IPS-18c (cell line): Measurements from ENCODE around the gene TLE4.

Experiments used
- H3K4me3 ChIP-seq: 2 replicates; pipeline ENCODE4 v1.7.0; 2013; ENCODE audit warnings: low read depth, mild to moderate bottlenecking, low read length, moderate library complexity; ENCODE audit not compliant: insufficient read depth
- H3K9me3 ChIP-seq: one replicate; pipeline ENCODE4 v1.6.1; 2013; ENCODE audit warnings: mild to moderate bottlenecking, low read length, moderate library complexity; ENCODE audit not compliant: control insufficient read depth, insufficient read depth

The TLE4 gene

DNA sequence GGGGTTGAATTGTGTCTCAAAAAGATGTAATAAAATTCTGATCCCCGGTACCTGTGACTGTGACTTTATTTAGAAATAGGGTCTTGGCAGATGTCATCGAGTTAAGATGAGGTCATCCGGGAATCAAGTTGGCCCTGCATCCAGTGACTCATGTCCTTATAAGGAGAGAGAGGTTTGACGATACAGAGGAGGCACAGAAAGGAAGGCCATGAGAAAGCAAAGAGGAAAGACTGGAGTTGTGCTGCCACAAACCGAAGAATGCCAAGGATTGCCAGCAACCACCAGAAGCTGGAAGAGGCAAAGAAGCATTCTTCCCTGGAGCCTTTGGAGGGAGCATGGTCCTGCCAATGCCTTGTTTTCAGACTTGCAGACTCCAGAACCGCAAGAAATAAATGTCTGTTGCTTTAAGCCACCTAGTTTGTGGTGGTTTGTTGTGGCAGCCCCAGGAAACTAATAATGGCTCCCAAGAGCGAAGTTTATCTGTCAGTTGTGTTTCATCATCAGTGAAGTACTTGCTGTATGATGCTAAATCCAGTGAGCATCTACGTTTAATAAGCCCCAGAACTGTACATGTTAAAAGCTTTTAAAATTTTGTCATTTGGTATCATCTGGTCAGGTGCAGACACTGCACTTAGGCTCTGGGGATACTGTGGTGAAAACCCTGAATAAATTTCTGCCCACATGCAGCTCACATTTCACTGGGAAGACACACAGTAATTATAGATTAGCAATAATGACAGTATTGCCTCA lies 114.8 kb downstream of the TLE4 start:
- no peaks in the 10 kb centered on the region for H3K9me3 ChIP-seq
- H3K4me3 ChIP-seq: no peak overlapping the region

DNA sequence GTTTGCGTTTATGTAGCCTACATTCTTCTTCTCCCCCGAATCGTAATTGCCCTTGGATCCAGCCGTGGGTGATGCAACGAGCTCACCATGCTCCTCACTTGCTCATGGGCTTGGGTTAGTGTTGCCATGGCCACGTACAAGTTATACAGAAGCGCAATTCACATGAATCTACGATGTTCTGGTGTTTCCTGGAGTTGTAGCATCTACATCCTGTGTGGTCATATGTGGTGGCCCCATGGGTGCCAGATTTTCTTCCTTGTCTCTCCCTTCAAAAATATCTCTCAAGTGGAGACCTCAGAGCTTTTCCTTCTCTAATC lies 115.3 kb downstream of the TLE4 start:
- no peak overlapping the region for H3K4me3 ChIP-seq
- H3K9me3 ChIP-seq: no peaks in the 10 kb centered on the region

DNA sequence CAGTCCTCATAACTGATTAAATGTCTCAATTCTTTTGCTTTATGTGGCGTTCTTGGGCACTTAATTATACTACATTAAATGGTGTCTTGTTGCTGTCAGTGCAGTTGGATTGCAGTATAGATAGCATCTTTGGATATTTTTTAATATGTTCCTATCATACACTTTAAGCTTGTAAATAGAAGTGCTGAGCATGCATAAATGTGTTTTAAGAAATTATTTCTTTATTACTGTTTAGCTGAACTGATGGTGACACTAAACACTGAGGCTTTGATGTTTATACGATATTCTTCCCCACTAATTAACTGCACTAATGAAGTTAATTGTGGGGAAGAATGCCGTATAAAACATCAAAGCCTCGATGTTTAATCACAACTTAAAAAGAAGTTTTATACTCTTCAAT lies 116.6 kb downstream of the TLE4 start:
- Histone ChIP-seq H3K4me3 (no peak overlapping the region), H3K9me3 (no peaks in the 10 kb centered on the region)

DNA sequence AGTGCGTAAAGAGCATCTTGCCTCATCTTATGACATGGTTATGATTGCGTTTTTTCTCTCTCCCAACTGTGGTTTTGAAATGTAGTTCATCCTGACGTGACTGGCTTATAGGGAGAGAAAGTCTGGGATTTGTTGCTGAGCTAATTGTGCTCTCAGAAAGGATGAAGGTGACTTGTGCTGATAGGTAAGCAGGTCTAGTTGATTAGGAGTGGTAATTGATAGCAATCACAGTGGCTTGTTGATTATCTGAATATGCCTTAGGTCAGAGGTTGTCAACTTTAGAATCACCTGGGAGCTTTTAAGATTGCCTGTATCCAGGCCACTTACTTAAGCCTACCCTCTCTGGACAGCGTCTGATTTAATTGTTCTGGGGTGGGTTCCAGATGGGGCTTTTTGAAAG lies 117.8 kb downstream of the TLE4 start:
- H3K4me3 ChIP-seq: no peak overlapping the region
- H3K9me3 ChIP-seq: no peaks in the 10 kb centered on the region

DNA sequence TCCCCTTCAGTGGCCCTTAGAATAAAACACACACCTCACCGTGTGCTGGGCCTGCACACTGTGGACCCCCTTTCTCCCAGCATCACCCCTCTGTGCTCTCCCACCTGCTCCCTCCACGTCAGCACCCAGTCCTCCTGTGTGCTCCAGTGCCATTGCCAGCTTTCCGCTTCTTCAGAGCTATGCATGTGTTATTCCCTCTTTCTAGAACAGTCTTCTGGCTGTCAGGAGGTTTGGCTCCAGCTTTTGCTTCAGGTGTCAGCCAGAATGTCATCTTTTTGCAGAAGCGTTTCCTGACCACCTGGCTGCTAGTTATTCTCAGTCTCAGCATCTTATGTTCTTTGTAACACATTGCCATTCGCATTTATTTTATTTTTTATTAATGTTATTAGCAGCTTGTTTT lies 119.7 kb downstream of the TLE4 start:
- H3K9me3 ChIP-seq: no peaks in the 10 kb centered on the region
- H3K4me3 ChIP-seq: no peak overlapping the region

DNA sequence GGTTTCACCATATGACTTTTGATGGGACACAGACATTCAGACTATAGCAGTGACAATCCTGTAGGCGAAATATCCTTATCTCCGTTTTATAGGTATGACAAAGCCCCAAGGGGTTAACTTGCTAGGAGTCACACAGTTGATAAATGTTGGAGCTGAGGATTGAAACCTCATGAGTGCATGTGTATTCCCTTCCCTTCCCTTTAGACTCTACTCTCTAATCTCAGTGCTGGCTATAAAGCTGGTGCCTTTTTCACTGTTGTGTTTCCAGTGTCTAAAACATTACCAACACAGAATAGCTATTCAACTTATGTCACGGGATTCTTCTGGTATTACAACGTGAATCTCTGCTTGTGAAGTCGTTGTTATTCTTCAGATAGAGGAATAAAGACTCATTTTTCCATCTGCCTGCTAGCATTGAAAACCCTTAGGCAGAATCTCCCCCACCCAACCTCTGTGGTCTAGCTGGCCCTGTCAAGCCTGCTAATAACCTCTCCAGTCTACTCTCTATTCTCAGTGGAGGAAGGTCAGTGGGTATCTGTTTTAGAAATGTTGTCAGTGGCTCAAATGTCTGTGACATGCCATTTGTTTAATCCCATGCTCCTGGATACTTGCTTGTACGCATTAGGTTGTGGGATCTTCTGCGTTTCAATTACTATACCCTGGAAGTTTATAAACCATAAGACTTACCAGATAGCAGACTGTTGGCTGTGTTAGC lies 121.2 kb downstream of the TLE4 start:
- Histone ChIP-seq H3K9me3 (no peaks in the 10 kb centered on the region), H3K4me3 (no peak overlapping the region)

DNA sequence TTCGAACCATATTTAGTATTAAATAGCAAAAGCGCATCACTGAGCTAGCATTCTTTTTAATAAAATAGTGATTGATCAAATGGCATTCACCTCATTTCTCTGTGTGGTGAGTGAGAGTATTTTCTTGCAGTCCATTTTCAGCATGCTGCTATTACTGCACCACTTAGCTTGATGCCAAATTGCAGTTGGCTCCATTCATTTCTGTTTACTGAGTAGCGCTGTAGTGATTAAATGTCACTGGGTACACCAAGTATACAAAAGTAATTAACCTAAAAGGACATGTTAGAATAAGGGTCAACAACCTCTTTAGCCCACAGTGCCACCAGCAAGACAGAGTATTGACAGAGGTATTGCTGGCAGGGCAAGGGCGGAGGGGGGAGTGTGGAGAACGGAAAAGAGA lies 122.0 kb downstream of the TLE4 start:
- H3K4me3 ChIP-seq: no peak overlapping the region

DNA sequence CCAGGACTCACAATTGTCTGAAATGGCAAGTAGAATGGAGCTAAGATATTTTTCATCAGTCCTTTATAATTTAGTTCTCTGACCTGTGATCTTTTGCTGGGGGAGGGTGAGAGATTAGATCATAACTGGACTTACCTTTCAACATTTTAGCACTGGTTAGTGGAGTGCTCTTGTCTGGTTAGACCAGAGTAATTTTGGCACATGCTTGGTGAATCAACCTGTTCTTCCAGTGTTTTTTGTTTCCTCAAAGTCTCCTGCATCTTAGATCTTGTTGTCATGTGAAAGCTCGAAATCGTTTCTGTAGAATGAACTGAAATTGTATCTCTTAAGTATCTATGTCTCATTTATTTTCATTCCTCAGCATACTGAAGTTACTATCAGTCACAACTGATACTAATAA lies 122.4 kb downstream of the TLE4 start:
- no peaks in the 10 kb centered on the region for H3K9me3 ChIP-seq
- no peak overlapping the region for H3K4me3 ChIP-seq

More for the DNA sequence above, 122.0 kb downstream of the TLE4 start:
- no peaks in the 10 kb centered on the region for H3K9me3 ChIP-seq

DNA sequence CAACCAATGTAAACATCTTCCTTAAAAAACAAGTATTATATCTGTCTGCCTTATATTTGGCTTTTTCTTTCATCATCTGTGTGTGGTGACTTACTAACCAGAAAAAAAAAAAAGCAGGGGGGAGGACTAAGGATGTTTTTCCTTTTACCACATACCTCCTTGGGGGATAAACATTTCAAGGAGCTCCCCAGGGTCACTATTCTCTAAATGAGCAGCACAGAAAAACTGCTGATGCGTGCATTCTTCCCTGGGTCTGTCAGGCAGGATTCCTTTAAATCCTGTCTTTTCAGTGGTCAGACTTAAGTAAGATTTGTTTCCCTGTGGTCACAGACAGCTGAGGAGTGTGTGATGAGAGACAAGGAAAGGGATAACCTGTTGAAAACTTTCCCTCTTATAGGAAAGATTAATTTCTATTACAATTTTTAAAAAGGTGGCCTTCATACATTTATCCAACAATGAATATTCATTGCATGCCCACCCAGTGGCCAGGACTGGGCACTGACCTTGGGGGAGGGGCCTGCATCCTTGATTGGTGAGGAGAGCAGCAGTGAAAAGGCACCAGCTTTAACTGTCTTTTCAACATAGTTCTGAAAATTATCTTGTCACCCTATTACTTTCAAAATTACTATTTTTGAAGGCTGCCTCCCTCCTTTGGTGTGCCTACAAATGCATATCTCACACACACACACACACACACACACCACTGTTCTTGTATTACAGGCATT lies 123.1 kb downstream of the TLE4 start:
- H3K4me3 ChIP-seq: no peak overlapping the region
- no peaks in the 10 kb centered on the region for H3K9me3 ChIP-seq

DNA sequence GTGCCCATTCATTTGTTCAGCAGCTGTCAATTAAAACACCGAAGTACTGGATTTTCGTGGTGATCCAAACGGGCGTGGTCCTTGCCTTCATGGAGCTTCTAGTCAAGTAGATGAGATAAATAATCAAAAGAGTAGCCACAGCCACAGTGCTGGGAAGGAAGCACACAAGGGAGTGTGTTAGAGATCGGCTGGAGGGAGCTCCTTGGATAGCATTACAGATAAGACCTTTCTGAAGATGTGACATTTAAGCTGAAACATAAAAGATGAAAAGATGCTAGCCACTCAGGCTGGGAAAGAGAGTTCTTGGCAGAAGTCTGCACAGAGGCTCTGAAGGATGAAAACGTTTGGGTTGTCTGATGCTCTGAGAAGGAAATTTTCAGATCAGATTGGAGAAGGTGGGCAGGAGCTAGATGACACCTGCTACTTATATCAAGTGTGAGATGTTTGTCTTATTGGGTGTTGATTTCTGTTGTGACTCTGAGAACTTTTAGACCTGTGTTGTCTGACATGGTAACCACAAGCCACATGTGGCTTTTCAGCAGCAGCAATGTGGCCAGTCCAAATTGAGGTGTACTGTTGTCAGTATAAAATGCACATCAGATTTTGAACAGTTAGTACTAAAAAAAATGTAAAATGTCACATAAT lies 123.9 kb downstream of the TLE4 start:
- Histone ChIP-seq H3K9me3 (no peaks in the 10 kb centered on the region), H3K4me3 (no peak overlapping the region)

DNA sequence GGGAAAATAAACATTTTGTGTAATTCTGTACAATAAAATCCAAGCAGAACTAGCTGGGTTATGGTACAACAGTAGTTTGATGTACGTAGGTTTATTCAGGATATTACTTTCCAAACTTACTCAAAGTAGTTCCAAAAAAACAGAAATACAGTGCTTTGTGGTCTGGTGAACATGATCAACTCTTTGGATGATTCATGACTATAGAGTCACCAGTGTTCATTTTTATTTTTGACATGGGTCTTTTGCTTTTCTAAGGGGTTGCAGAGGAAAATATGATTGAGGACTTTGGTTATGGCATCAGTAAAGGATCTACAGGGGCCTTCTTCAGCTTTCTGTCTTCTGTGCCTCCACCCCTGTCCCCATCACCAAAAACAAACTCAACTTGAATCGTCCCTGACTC lies 127.2 kb downstream of the TLE4 start:
- no peak overlapping the region for H3K4me3 ChIP-seq
- H3K9me3 ChIP-seq: no peaks in the 10 kb centered on the region

DNA sequence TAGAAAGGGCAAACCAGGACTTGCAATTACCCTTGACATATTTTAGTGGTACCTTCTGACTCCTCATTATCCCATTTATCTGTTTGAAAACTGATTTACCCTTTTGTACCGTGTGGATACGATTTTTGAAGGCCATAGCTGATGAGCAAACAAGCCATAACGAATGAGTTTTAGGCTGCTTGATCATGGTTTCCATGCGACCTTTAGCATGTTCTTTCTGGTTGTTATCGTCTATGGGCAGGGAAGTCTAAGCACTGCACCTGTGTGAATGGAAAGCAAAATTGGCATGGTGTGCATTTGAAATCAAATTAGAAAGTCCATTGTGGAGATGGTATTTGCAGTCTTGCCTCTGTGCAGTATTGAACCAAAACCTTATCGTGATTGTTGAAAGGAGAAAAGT lies 127.7 kb downstream of the TLE4 start:
- Histone ChIP-seq H3K9me3 (no peaks in the 10 kb centered on the region), H3K4me3 (no peak overlapping the region)

DNA sequence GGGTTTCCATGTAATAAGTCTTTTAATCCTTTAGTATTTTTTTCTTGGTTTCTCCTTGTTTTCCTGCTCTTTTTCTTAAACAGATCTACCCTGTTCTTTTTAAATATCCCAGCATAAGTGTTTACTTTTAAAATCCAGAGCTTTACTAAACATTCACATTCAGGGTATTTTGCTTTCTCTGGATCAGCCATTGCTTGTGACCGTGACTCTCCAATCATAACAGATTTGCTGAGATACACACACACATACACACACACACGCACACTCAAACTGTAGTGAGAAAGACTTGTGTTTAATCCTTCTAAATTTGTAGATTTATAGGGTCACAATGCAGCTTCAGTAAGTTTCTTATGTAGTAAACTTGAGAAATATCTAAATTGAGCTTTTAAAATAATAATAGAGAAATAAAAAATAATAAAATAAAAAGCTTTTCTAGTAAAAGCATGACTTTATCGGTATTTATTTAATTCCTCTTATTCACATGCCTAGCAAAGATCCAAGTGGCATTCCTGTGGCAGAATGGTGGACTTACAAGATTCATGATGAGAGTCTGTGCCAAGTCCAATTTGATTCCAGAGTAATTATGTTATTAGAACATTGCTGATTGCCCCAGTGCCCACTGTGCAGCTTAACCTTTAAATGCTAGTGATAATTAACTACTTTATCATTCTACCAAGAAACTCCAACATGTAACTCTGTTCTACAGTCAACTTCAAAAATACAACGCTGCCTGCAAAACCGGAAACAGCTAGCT lies 129.0 kb downstream of the TLE4 start:
- Histone ChIP-seq H3K9me3 (no peaks in the 10 kb centered on the region), H3K4me3 (no peak overlapping the region)

DNA sequence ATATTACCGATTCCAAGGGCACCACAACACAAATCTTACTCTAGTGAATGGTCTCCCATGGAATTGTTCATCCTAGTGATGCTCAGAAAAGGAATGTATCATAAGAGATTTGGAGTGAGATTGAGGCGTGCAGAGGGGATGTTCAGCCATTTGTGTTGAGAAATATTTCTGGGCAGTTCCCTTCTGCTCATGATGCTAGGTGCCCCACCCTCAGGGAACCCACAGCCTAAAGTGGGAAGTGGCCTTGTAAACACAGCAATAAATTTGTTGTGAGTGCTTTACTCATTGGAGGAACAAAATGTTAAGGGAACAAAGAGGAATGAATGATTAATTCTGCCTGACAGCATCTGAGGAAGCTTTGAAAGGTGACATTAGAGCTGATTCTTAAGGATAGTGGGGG lies 129.9 kb downstream of the TLE4 start:
- no peak overlapping the region for H3K4me3 ChIP-seq
- H3K9me3 ChIP-seq: no peaks in the 10 kb centered on the region

DNA sequence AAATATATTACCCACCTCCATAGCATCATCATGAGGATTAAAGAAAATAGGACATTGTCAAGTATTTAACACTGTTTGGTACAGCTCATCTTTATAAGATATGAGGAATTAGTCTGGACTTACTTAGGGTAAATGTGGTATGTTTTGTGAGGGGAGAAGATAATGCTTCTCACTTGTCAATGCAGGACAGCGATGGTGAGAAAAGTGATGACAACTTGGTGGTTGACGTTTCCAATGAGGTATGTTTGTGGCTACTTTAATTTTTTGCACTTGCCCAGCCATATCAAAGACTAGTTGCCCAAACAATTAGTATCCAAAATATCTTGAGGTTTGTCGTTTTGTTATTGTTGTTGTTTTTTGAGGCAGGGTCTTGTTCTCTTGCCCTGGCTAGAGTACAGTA lies 133.9 kb downstream of the TLE4 start:
- Histone ChIP-seq H3K9me3 (no peaks in the 10 kb centered on the region), H3K4me3 (no peak overlapping the region)

DNA sequence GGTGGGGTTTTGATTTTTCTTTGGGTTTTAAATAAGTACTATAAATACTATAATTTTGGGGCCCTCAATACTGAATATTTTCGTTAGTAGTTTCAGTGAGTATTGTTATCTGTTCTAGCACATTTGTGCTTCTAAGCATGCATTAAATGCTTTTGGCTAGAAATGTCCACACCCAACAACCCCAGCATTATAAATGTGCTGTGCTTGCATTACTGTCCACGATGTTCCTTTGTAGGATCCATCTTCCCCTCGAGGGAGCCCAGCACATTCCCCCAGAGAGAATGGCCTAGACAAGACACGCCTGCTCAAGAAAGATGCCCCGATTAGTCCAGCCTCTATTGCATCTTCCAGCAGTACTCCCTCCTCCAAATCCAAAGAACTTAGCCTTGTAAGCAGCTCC lies 134.7 kb downstream of the TLE4 start:
- Histone ChIP-seq H3K9me3 (no peaks in the 10 kb centered on the region), H3K4me3 (no peak overlapping the region)

DNA sequence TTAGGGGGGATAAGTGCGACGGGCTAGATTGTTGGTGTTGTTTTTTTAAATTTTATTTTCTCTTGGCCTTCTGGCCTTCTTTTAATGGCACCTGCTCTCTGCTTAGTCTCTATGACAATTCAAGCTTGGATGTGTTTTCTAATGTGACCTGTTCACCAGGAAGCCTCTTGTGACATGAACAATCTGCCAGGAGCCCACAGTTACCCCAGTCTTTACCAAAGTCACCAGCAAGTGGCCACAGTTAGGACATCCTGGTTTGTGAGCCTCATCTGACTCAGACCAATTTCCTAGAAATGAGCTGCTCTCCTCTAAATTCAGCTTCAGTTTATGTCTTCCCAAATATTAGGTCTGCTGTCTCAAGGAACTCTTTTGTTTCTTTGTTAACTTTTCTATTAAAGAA lies 135.8 kb downstream of the TLE4 start:
- Histone ChIP-seq H3K4me3 (no peak overlapping the region), H3K9me3 (no peaks in the 10 kb centered on the region)
